ENCODE results near the gene NOS3. TPM values are rescaled to one million over a fixed set of nuclear protein-coding genes. Genes with fewer than 3 reads are reported as not detected.

Gene NOS3
- total and polyA plus RNA-seq, 9 of the 15 experiments (the other 6 are each of a cell fraction or from before 2014, with no cell fraction given), result 1.1 to 121 (median 23.6) TPM

GRCh38 chr7:151026771-151027727 lies 36.2 kb downstream of the NOS3 start (continued):
- TF ChIP-seq HINFP (tag; conservative IDR thresholded peaks at IDR 0.05; ENCODE audit: low read depth) (peak; percentile 88), MAZ (CRISPR knock-in tag; conservative IDR thresholded peaks at IDR 0.05 in 1 of 2, IDR thresholded peaks at IDR 0.05 in 1 of 2) (peak in 1 of 2 experiments; percentile 80; a peak in 2 of 4 replicates), OTX1 (CRISPR knock-in tag; IDR thresholded peaks at IDR 0.05) (0 out of 2 replicates have a peak, but pooled peaks have one; percentile 75), HBP1 (CRISPR knock-in tag; IDR thresholded peaks at IDR 0.05) (peak; percentile 94), NR4A1 (CRISPR knock-in tag; IDR thresholded peaks at IDR 0.05) (0 out of 2 replicates have a peak, but pooled peaks have one; percentile 13), NR4A1 (tag; IDR thresholded peaks at IDR 0.05) (peak; percentile 99), CBX3 (IDR thresholded peaks at IDR 0.05; ENCODE audit: borderline replicate concordance in 1 of 2, low read length in 2 of 2) (peak in 1 of 2 experiments; percentile 25; a peak in 1 of 3 replicates), ZNF41 (CRISPR knock-in tag; conservative IDR thresholded peaks at IDR 0.05) (peak; percentile 92), ZBTB11 (CRISPR knock-in tag; IDR thresholded peaks at IDR 0.05) (peak in 1 of 3 experiments; percentile 81; a peak in 2 of 6 replicates), ZNF133 (CRISPR knock-in tag; IDR thresholded peaks at IDR 0.05) (peak; percentile 93; the same call in 1 of the 2 replicates), RAD21 (CRISPR knock-in tag; conservative IDR thresholded peaks at IDR 0.05 in 1 of 2, IDR thresholded peaks at IDR 0.05 in 1 of 2) (peak; percentile 9 to 43; a peak in 3 of 4 replicates), SPI1 (IDR thresholded peaks at IDR 0.05; ENCODE audit: borderline replicate concordance, low read depth, low read length) (peak; percentile 15; the same call in 1 of the 2 replicates), KDM2B (CRISPR knock-in tag; IDR thresholded peaks at IDR 0.05) (0 out of 2 replicates have a peak, but pooled peaks have one; percentile 48), MECOM (CRISPR knock-in tag; IDR thresholded peaks at IDR 0.05) (peak; percentile 92)

All from K562 (cell line).